T-helper 1 cell treated with Interleukin-12 subunit alpha and Interleukin-12 subunit beta and Interleukin-4 antibody, amounts not matched to agents 30 μg/mL and 1 μg/mL, for 36 hours (primary cell): ENCODE measurements around the gene OR4D1.
"Not testable (repeated sequence)": the region's sequence is repeated elsewhere in the genome, so short reads cannot be mapped to it uniquely, and the experiment has no call there.

Source experiments
- H3K27ac Mint-ChIP-seq: one replicate; pipeline ENCODE4 v1.8.0; 2021; ENCODE audit warnings: mild to moderate bottlenecking, mixed read lengths
- H3K27me3 Mint-ChIP-seq: one replicate; pipeline ENCODE4 v1.8.0; 2021; ENCODE audit warnings: low read depth, mixed read lengths
- H3K36me3 Mint-ChIP-seq: one replicate; pipeline ENCODE4 v1.8.0; 2021; ENCODE audit warnings: low read depth, mixed read lengths
- H3K4me1 Mint-ChIP-seq: one replicate; pipeline ENCODE4 v1.8.0; 2021; ENCODE audit warnings: low read depth, mixed read lengths
- H3K4me3 Mint-ChIP-seq: one replicate; pipeline ENCODE4 v1.8.0; 2021; ENCODE audit warnings: mild to moderate bottlenecking, moderate library complexity, mixed read lengths
- H3K9me3 Mint-ChIP-seq: one replicate; pipeline ENCODE4 v1.8.0; 2021; ENCODE audit warnings: mixed read lengths

OR4D1 gene

GRCh38 chr17:58132697-58133096 lies 15.5 kb upstream of the OR4D1 start:
- H3K4me1 Mint-ChIP-seq, H3K9me3 Mint-ChIP-seq, H3K4me3 Mint-ChIP-seq, H3K27ac Mint-ChIP-seq, H3K36me3 Mint-ChIP-seq: not testable (repeated sequence)
- H3K27me3 Mint-ChIP-seq, result peaks cover 68% of the 10 kb centered on the region

- Mint-ChIP-seq H3K36me3 (no peaks in the 10 kb centered on the region), H3K9me3 (peaks cover 3% of the 10 kb centered on the region), H3K4me3 (no peak overlapping the region), H3K27ac (no peak overlapping the region), H3K4me1 (no peaks in the 10 kb centered on the region), H3K27me3 (peaks cover 68% of the 10 kb centered on the region)
These were observed 11.4 kb upstream of the OR4D1 start for GRCh38 chr17:58136669-58137279.

DNA sequence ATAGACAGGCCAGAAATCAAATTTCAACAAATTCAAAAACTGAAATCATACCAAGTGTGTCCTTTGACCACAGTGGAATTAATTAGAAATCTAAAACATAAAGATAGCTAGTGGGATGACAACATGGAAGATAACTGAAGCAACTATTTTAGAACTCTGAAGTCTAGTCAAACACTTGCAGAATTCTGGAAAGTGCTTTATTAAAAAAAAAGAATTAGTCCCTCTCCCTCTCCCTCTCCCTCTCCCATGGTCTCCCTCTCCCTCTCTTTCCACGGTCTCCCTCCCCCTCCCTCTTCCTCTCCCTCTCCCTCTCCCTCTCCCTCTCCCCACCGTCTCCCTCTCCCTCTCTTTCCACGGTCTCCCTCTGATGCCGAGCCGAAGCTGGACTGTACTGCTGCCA lies 6.7 kb upstream of the OR4D1 start:
- H3K36me3 Mint-ChIP-seq, result peaks cover 5% of the 10 kb centered on the region
- no peaks in the 10 kb centered on the region for H3K4me1 Mint-ChIP-seq
- peaks cover 30% of the 10 kb centered on the region for H3K9me3 Mint-ChIP-seq
- H3K4me3 Mint-ChIP-seq, result no peak overlapping the region
- H3K27ac Mint-ChIP-seq, result no peak overlapping the region
- peaks cover 65% of the 10 kb centered on the region for H3K27me3 Mint-ChIP-seq

- H3K4me3 Mint-ChIP-seq, H3K4me1 Mint-ChIP-seq, H3K27ac Mint-ChIP-seq, H3K36me3 Mint-ChIP-seq: not testable (repeated sequence)
- peaks cover 74% of the 10 kb centered on the region for H3K27me3 Mint-ChIP-seq
- peaks cover 35% of the 10 kb centered on the region for H3K9me3 Mint-ChIP-seq
These were observed 4.8 kb upstream of the OR4D1 start for GRCh38 chr17:58143335-58143734.

DNA sequence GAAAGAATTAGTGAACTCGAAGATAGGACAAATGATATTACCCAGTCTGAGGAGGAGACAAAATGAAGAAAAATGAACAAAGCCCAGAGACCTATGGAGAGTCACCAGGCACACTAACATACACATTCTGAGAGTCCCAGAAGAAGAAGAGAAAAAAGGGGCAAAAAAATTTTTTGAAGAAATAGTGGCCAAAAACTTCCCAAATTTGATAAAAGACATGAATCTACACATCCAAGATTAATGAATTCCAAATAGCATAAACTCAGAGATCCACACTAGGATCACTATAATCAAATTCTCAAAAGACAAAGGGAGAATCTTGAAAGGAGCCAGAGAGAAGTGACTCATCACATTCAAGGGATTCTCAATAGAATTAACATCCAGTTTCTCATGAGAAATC lies 3.4 kb upstream of the OR4D1 start:
- no peak overlapping the region for H3K4me3 Mint-ChIP-seq
- peaks cover 35% of the 10 kb centered on the region for H3K9me3 Mint-ChIP-seq
- no peaks in the 10 kb centered on the region for H3K4me1 Mint-ChIP-seq
- H3K36me3 Mint-ChIP-seq, result peaks cover 10% of the 10 kb centered on the region
- H3K27ac Mint-ChIP-seq, result no peak overlapping the region
- peaks cover 74% of the 10 kb centered on the region for H3K27me3 Mint-ChIP-seq

DNA sequence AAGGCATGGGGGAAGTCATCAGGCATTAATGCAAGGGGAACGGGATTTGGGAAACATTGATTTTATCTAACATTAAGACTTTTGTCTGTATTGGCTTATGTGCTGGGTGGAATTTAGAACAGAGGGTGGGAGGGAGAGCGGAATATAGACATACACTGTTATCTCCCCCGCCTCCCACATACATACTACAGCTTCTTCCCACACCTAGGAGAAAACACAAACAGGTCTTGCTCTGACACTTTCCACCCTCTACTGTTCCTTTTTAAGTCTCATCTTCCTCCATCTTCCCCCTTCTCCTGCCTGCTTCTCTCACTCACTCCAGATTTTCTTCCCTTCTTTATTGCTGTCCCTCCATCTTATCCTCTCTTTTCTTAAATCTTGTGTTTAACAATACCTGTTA lies 425 bp downstream of the OR4D1 start:
- H3K27me3 Mint-ChIP-seq, result peaks cover 76% of the 10 kb centered on the region
- no peak overlapping the region for H3K27ac Mint-ChIP-seq
- peaks cover 34% of the 10 kb centered on the region for H3K9me3 Mint-ChIP-seq
- H3K4me1 Mint-ChIP-seq, result peaks cover 15% of the 10 kb centered on the region
- H3K4me3 Mint-ChIP-seq, result no peak overlapping the region
- H3K36me3 Mint-ChIP-seq, result peaks cover 15% of the 10 kb centered on the region

DNA sequence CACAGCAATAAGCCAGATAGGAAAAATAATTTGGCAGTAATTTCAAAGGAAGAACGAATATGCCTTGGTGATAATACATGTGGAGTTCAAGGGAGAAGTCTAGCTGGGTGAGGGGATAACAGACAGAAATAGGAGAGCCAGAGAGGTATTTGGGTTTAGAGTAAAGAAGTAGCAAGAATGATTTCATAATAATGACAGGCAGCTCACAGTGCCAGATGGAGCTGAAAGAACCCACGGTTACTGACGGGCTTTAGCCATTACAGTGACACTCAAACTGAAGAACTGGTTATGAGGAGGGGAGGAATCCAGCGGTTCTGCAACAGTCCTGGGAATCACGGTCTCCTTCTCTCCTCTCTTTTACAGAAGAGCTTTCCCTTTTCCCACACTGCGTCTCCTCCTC lies 2.2 kb downstream of the OR4D1 start:
- no peak overlapping the region for H3K27ac Mint-ChIP-seq
- H3K27me3 Mint-ChIP-seq, result peaks cover 61% of the 10 kb centered on the region
- H3K9me3 Mint-ChIP-seq, result peaks cover 20% of the 10 kb centered on the region
- peaks cover 18% of the 10 kb centered on the region for H3K36me3 Mint-ChIP-seq
- H3K4me1 Mint-ChIP-seq, result peaks cover 27% of the 10 kb centered on the region
- no peak overlapping the region for H3K4me3 Mint-ChIP-seq

DNA sequence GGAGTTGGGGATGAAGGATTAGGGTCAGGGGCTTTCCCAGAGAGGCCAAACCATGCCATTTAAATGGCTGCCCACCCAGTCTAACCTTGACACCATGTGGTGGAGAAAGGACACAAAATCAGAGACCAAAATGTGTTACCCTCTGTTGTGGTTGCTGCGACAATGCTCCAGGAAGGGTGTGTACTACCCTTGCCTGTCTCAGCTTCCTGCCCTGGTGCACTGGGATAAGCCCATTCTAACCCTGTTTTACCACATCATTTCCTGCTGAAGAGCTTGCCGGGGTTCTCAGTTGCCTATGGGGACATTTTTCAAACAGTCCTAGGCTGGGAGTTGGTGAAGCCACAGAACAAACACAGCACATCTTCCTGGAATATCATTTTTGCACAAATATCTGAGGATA lies 4.9 kb downstream of the OR4D1 start:
- Mint-ChIP-seq H3K4me3 (peak overlapping the region; percentile 66), H3K27ac (peak overlapping the region; percentile 87), H3K9me3 (peaks cover 8% of the 10 kb centered on the region), H3K4me1 (peaks cover 41% of the 10 kb centered on the region), H3K27me3 (peaks cover 48% of the 10 kb centered on the region), H3K36me3 (peaks cover 20% of the 10 kb centered on the region)

GRCh38 chr17:58153671-58154070 lies 5.5 kb downstream of the OR4D1 start:
- Mint-ChIP-seq H3K4me3 (no peak overlapping the region), H3K27me3 (peaks cover 41% of the 10 kb centered on the region), H3K27ac (peak overlapping the region; percentile 80), H3K9me3 (peaks cover 8% of the 10 kb centered on the region), H3K36me3 (peaks cover 20% of the 10 kb centered on the region), H3K4me1 (peaks cover 41% of the 10 kb centered on the region)

DNA sequence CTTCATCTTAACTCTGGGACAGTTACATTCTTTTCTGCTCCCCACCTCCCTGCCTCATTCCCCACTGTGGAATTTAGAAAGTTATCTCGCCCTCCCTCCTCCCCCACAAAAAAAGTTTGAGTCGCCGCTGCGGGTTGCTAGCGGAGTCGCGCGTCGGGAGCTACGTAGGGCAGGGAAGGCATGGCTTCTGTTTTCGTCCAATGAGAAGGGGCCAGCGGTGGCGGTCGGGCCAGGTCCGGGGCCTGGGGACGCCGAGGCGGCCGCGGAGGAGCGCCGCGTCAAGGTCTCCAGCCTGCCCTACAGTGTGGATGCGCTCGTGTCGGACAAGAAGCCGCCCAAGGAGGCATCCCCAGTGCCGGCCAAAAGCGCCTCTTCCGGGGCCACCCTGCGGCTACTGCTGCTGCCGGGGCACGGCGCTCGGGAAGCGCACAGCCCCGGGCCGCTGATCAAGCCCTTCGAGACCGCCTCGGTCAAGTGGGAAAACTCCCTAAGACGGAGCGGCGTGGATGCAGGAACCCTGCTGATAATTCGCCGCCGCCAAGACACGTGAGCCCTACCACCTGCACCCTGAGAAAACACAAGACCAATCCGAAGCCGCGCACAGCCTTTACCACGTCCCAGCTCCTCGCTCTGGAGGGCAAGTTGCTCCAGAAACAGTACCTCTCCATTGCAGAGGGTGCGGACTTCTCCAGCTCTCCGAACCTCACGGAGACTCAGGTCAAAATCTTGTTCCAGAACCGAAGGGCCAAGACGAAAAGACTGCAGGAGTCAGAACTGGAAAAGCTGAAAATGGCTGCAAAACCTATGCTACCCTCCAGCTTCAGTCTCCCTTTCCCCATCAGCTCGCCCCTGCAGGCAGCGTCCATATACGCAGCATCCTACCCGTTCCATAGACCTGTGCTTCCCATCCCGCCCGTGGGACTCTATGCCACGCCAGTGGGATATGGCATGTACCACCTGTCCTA lies 8.9 kb downstream of the OR4D1 start:
- Mint-ChIP-seq H3K4me3 (peak overlapping the region; percentile 93), H3K27me3 (peaks cover 39% of the 10 kb centered on the region), H3K36me3 (peaks cover 18% of the 10 kb centered on the region), H3K27ac (peak overlapping the region; percentile 88), H3K9me3 (peaks cover 8% of the 10 kb centered on the region), H3K4me1 (peaks cover 42% of the 10 kb centered on the region)

DNA sequence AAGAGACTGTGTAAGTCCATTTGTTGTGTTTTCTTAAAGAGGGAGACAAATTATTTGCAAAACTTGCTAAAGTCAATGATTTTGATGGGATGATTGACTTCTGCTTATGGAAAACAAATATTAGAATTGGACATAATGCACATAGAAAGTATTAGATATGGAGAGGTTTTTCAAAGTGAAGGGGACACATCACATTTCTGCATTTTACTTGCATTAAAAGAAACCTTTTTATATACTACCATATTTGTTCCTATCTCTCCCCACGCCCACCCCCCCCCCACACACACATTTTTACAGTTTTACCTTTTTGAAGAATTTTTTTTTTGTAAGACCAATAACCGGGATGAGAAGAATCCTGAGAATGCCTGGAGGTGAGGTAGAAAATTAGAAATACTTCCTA lies 10.0 kb downstream of the OR4D1 start:
- peaks cover 32% of the 10 kb centered on the region for H3K4me1 Mint-ChIP-seq
- H3K36me3 Mint-ChIP-seq, result peaks cover 18% of the 10 kb centered on the region
- peaks cover 8% of the 10 kb centered on the region for H3K9me3 Mint-ChIP-seq
- peaks cover 47% of the 10 kb centered on the region for H3K27me3 Mint-ChIP-seq
- H3K4me3 Mint-ChIP-seq, result no peak overlapping the region
- H3K27ac Mint-ChIP-seq, result no peak overlapping the region

DNA sequence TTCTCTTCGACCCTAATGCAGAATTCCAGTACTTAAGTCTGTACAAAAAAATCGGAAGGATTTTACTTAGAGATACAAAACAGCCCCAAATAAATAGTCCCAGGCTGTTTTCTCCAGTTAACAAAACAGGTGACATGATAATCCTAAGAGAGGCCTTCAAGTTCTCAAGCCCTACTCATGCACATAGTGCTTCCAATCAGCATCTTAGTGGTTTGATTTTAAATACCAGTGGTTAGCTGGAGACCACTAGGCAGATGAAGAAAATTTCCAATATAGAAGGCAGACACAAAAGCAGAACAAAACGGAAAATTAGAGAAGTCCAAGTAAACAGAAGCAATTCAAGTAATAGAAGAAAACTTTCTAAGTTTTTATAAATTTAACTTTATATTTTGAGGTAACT lies 13.4 kb downstream of the OR4D1 start:
- H3K27ac Mint-ChIP-seq, result no peak overlapping the region
- H3K9me3 Mint-ChIP-seq, result no peaks in the 10 kb centered on the region
- H3K4me1 Mint-ChIP-seq, result peaks cover 11% of the 10 kb centered on the region
- peaks cover 7% of the 10 kb centered on the region for H3K36me3 Mint-ChIP-seq
- no peak overlapping the region for H3K4me3 Mint-ChIP-seq
- H3K27me3 Mint-ChIP-seq, result peaks cover 71% of the 10 kb centered on the region

DNA sequence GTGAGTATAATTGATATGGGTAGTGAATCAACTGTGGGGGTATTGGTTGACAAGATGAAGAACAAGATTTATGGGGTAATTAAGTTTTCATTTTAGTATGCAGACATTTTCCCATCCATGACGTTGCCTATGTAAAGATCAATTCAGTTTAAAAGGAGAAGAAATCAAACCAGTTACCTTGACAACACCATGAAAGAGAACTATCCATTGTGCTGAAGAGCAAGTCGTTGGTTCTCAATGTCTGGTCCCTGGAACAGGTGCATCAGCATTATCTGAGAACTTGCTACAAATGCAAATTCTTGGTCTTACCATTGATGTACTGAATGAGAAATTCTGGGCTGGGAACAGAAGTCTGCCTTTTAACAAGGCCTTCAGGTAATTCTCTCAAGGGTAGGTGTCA lies 17.8 kb downstream of the OR4D1 start:
- H3K36me3 Mint-ChIP-seq, result no peaks in the 10 kb centered on the region
- no peaks in the 10 kb centered on the region for H3K9me3 Mint-ChIP-seq
- no peak overlapping the region for H3K27ac Mint-ChIP-seq
- no peak overlapping the region for H3K4me3 Mint-ChIP-seq
- H3K27me3 Mint-ChIP-seq, result peaks cover 67% of the 10 kb centered on the region
- H3K4me1 Mint-ChIP-seq, result peaks cover 14% of the 10 kb centered on the region

DNA sequence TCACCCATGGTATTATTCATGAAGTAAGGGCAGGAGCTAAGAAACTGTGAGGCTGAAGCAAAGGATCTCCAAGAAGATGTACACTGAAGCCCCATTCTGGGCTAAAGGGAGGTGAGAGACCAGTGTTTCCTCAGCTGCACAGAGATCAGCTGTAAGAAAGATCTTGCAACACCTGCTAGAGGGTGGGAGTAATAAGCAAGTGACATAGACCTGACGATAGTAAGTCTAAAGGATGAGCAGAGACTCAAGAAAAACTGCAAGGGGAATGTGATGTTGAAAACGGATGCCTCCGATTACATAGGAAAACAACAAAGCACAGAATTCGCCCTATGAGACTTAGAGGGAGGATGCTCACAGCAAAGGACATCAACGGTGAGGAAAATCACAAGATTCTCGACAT lies 18.5 kb downstream of the OR4D1 start, which contains the start of gene OR4D2:
TSS of gene OR4D2 (plus strand) at position 301 of the 400 bp plus-strand sequence. CDS start 2,674 bp downstream, outside the sequence.
- H3K27me3 Mint-ChIP-seq, result peaks cover 61% of the 10 kb centered on the region
- no peaks in the 10 kb centered on the region for H3K36me3 Mint-ChIP-seq
- H3K9me3 Mint-ChIP-seq, result no peaks in the 10 kb centered on the region
- H3K27ac Mint-ChIP-seq, result peak within 1 kb of the TSS; percentile 52
- no peak within 1 kb of the TSS for H3K4me3 Mint-ChIP-seq
- H3K4me1 Mint-ChIP-seq, result peaks cover 18% of the 10 kb centered on the region

- H3K36me3 Mint-ChIP-seq, result no peaks in the 10 kb centered on the region
- H3K27ac Mint-ChIP-seq, result peak overlapping the region; percentile 50
- H3K27me3 Mint-ChIP-seq, result peaks cover 46% of the 10 kb centered on the region
- H3K4me3 Mint-ChIP-seq, result peak overlapping the region; percentile 49
- H3K9me3 Mint-ChIP-seq, result no peaks in the 10 kb centered on the region
- peaks cover 28% of the 10 kb centered on the region for H3K4me1 Mint-ChIP-seq
These were observed 22.4 kb downstream of the OR4D1 start for GRCh38 chr17:58170622-58171021.
